ENCODE measurements around the gene ZFPL1. TPM values are rescaled to one million over a fixed set of nuclear protein-coding genes. Genes with fewer than 3 reads are reported as not detected.

The ZFPL1 gene
- 35.8 TPM for polyA plus RNA-seq
- long read RNA-seq, donor 1, transcript ZFPL1-201 (8 exons, 1,371 nt) = major isoform, 6 of 7 reads
- long read RNA-seq, donor 1, partial matches to known transcripts = 0 of 7 reads
- long read RNA-seq, donor 1, other reads (novel, unspliced or antisense) = 0 of 7 reads
- long read RNA-seq, donor 2, transcript ZFPL1-201 (8 exons, 1,371 nt) = major isoform, 14 of 22 reads
- long read RNA-seq, donor 2, partial matches to known transcripts = 6 of 22 reads
- long read RNA-seq, donor 2, other reads (novel, unspliced or antisense) = 0 of 22 reads
- long read RNA-seq, donor 3 = 0 reads
- long read RNA-seq, donor 4, partial matches to known transcripts = 0 of 2 reads
- long read RNA-seq, donor 4, other reads (novel, unspliced or antisense) = 0 of 2 reads
- long read RNA-seq, donor 5, transcript ZFPL1-201 (8 exons, 1,371 nt) = major isoform, 7 of 9 reads
- long read RNA-seq, donor 5, partial matches to known transcripts = 0 of 9 reads
- long read RNA-seq, donor 5, other reads (novel, unspliced or antisense) = 0 of 9 reads
- long read RNA-seq, donor 6, transcript ZFPL1-201 (8 exons, 1,371 nt) = major isoform, 6 of 17 reads
- long read RNA-seq, donor 6, partial matches to known transcripts = 10 of 17 reads
- long read RNA-seq, donor 6, other reads (novel, unspliced or antisense) = 0 of 17 reads
- long read RNA-seq, donor 7, partial matches to known transcripts = 0 of 4 reads
- long read RNA-seq, donor 7, other reads (novel, unspliced or antisense) = 0 of 4 reads
- long read RNA-seq, donor 8, transcript ZFPL1-201 (8 exons, 1,371 nt) = major isoform, 9 of 14 reads
- long read RNA-seq, donor 8, partial matches to known transcripts = 0 of 14 reads
- long read RNA-seq, donor 8, other reads (novel, unspliced or antisense) = 0 of 14 reads
- long read RNA-seq, donor 9, transcript ZFPL1-201 (8 exons, 1,371 nt) = major isoform, 5 of 14 reads
- long read RNA-seq, donor 9, partial matches to known transcripts = 5 of 14 reads
- long read RNA-seq, donor 9, other reads (novel, unspliced or antisense) = 0 of 14 reads
- long read RNA-seq, donor 10, transcript ZFPL1-201 (8 exons, 1,371 nt) = major isoform, 7 of 7 reads
- long read RNA-seq, donor 10, partial matches to known transcripts = 0 of 7 reads
- long read RNA-seq, donor 10, other reads (novel, unspliced or antisense) = 0 of 7 reads
- long read RNA-seq, donor 11, transcript ZFPL1-201 (8 exons, 1,371 nt) = major isoform, 7 of 10 reads
- long read RNA-seq, donor 11, partial matches to known transcripts = 0 of 10 reads
- long read RNA-seq, donor 11, other reads (novel, unspliced or antisense) = 0 of 10 reads

DNA sequence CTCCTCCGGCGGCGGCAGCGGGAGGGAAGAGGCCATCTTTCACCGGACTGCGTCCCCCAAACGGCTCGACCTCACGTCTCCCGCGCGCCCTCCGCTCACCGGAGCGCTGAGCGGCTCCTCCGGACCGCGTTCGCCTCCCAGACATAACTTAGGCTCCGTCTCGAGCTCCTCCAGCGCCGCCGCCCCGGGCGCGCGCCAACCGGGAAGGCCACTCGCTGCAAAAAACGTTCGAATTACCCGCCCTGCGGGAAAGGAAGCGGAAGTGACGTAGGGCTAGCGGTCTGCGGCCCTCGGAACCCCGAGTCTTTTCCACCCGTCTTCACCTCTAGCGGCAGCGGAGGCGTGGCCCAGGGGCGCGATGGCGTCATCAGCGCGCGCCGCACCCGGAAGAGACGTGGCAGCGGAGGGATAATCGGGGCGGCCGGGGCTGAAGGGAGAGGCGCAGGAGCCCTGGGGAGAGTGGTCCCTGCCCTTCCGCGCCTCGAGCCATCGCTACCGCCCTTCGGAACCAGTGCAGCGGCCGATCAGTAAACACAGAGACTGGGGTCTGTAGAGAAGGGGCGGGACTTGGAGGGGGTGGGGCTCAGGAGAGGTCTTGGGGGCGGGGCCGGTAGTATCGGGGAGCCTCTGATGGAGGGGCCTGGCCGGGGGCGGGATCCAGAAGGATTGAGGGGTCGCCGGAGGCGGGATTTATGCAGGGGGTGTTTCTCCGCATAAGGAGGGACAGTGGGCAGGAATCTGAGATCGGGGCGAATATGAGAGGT lies at the start of gene ZFPL1, which contains the start of gene CDCA5:
Gene ZFPL1, plus strand, starts transcription at position 389 of the 764 bp plus-strand sequence. CDS start 477 bp downstream, outside the sequence.
Gene CDCA5, minus strand, starts transcription at position 207 of the 764 bp plus-strand sequence. Its CDS starts 62 bp downstream, at position 145.
- peak within 1 kb of the TSS; percentile 86 for H3K4me3 ChIP-seq (ENCODE audit: low read length)
- no CpG with 5 or more reads among the region's 79 CpGs for WGBS (ENCODE audit: insufficient coverage, low lambda C conversion rate)
- peak within 1 kb of the TSS; percentile 94 for H3K27ac ChIP-seq (ENCODE audit: low read length)
- peaks cover 7% of the 10 kb centered on the region for H3K4me1 ChIP-seq (ENCODE audit: control insufficient read depth, insufficient read depth, low read length)
- H3K9me3 ChIP-seq (ENCODE audit: control insufficient read depth, low read depth, low read length) = no peaks in the 10 kb centered on the region
- DNase-seq = peak; percentile 96
- no peaks in the 10 kb centered on the region for H3K27me3 ChIP-seq (ENCODE audit: control insufficient read depth, insufficient read depth, low read length)
- H3K36me3 ChIP-seq (ENCODE audit: control insufficient read depth, insufficient read depth, low read length) = peaks cover 50% of the 10 kb centered on the region

DNA sequence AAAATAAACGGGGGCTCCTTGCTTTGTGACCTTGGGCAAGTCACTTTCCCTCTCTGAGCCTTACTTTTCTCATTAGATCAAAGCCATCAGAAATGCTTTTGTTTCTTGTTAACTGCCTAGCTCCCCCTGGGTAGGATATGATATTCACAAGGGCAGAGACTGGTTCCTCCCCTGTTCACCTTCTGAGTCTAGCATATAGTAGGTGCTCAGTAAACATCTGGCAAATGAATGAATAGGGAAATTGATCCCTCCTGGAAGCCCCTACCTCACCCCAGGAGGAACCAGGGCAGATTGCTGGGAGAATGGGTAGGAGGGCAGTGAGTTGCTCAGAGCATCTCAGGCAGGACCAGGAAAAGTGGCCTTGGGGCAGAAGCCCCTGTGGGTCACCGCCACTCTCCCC lies 49.6 kb upstream of the ZFPL1 start:
- H3K27me3 ChIP-seq (ENCODE audit: control insufficient read depth, insufficient read depth, low read length) = no peaks in the 10 kb centered on the region
- no CpG with 5 or more reads among the region's 2 CpGs for whole genome bisulfite sequencing (ENCODE audit: insufficient coverage, low lambda C conversion rate)
- H3K36me3 ChIP-seq (ENCODE audit: control insufficient read depth, insufficient read depth, low read length) = peaks cover 63% of the 10 kb centered on the region
- H3K27ac ChIP-seq (ENCODE audit: low read length) = no peak overlapping the region
- no peaks in the 10 kb centered on the region for H3K4me1 ChIP-seq (ENCODE audit: control insufficient read depth, insufficient read depth, low read length)
- H3K9me3 ChIP-seq (ENCODE audit: control insufficient read depth, low read depth, low read length) = no peaks in the 10 kb centered on the region
- DNase-seq = no peak
- no peak overlapping the region for H3K4me3 ChIP-seq (ENCODE audit: low read length)

DNA sequence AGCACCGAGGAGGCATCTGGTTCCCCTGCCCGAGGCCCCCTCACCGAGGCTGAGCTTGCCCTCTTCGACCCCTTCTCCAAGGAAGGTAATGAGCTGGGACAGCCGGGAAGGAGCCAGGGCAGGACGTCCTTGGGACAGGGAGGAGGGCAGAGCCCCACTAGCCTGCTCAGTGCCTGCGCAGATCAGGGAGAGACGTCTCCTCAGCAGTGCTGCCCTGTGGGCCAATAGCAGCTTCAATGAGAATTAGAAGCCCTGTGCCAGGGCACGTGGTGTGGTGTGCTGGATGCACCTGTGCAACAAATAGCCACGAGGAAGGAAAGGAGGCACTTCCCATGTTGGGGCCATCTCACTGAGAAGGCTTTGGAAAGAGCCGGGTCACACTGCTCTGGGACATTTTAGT lies 48.4 kb upstream of the ZFPL1 start:
- H3K4me3 ChIP-seq (ENCODE audit: low read length) = no peak overlapping the region
- H3K27ac ChIP-seq (ENCODE audit: low read length) = no peak overlapping the region
- peaks cover 67% of the 10 kb centered on the region for H3K36me3 ChIP-seq (ENCODE audit: control insufficient read depth, insufficient read depth, low read length)
- no peaks in the 10 kb centered on the region for H3K9me3 ChIP-seq (ENCODE audit: control insufficient read depth, low read depth, low read length)
- H3K27me3 ChIP-seq (ENCODE audit: control insufficient read depth, insufficient read depth, low read length) = no peaks in the 10 kb centered on the region
- no peak for DNase-seq
- no peaks in the 10 kb centered on the region for H3K4me1 ChIP-seq (ENCODE audit: control insufficient read depth, insufficient read depth, low read length)
- no CpG with 5 or more reads among the region's 11 CpGs for WGBS (ENCODE audit: insufficient coverage, low lambda C conversion rate)

DNA sequence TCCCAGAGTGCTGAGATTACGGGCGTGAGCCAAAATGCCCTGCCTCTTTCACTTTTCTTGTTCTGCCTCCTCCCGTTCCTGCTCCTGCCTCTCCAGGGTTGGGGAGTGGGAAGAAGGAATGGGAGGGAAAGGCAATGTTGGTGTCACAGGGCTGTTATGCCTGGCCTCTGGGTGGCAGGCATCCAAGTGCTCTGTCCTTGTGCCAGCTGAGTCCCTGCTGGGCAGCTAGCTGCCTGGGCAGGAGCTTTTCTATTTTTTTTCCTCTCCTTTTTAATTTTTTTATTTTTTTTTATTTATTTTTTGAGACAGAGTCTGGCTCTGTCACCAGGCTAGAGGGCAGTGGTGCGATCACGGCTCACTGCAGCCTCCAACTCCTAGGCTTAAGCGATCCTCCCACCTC lies 47.1 kb upstream of the ZFPL1 start:
- Histone ChIP-seq H3K4me3 (ENCODE audit: low read length) (no peak overlapping the region), H3K27me3 (ENCODE audit: control insufficient read depth, insufficient read depth, low read length) (no peaks in the 10 kb centered on the region), H3K36me3 (ENCODE audit: control insufficient read depth, insufficient read depth, low read length) (peaks cover 59% of the 10 kb centered on the region), H3K9me3 (ENCODE audit: control insufficient read depth, low read depth, low read length) (no peaks in the 10 kb centered on the region), H3K27ac (ENCODE audit: low read length) (no peak overlapping the region), H3K4me1 (ENCODE audit: control insufficient read depth, insufficient read depth, low read length) (peaks cover 3% of the 10 kb centered on the region)
- DNase-seq = no peak
- 100% methylated on average over 2 of the region's 6 CpGs for WGBS (ENCODE audit: insufficient coverage, low lambda C conversion rate)

DNA sequence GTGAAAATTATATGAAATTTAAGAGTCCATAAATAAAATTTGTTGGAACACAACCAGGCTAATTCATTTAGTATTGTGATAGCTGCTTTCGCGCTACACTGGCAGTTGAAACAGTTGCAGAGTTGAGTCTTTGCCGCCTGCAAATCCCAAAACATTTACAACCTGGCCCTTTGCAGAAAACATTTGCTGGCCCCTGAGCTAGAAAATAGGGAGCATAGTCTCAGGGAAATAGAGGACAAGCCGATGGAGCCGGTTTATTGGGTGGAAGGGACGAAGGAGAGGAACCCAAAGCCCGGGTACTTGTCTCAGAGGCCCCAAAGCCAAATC lies 43.5 kb upstream of the ZFPL1 start:
- H3K27ac ChIP-seq (ENCODE audit: low read length) = peak overlapping the region; percentile 95
- H3K4me1 ChIP-seq (ENCODE audit: control insufficient read depth, insufficient read depth, low read length) = peaks cover 13% of the 10 kb centered on the region
- peak overlapping the region; percentile 73 for H3K4me3 ChIP-seq (ENCODE audit: low read length)
- no peaks in the 10 kb centered on the region for H3K9me3 ChIP-seq (ENCODE audit: control insufficient read depth, low read depth, low read length)
- no peak for DNase-seq
- H3K27me3 ChIP-seq (ENCODE audit: control insufficient read depth, insufficient read depth, low read length) = no peaks in the 10 kb centered on the region
- H3K36me3 ChIP-seq (ENCODE audit: control insufficient read depth, insufficient read depth, low read length) = peaks cover 52% of the 10 kb centered on the region
- no CpG with 5 or more reads among the region's 7 CpGs for WGBS (ENCODE audit: insufficient coverage, low lambda C conversion rate)

DNA sequence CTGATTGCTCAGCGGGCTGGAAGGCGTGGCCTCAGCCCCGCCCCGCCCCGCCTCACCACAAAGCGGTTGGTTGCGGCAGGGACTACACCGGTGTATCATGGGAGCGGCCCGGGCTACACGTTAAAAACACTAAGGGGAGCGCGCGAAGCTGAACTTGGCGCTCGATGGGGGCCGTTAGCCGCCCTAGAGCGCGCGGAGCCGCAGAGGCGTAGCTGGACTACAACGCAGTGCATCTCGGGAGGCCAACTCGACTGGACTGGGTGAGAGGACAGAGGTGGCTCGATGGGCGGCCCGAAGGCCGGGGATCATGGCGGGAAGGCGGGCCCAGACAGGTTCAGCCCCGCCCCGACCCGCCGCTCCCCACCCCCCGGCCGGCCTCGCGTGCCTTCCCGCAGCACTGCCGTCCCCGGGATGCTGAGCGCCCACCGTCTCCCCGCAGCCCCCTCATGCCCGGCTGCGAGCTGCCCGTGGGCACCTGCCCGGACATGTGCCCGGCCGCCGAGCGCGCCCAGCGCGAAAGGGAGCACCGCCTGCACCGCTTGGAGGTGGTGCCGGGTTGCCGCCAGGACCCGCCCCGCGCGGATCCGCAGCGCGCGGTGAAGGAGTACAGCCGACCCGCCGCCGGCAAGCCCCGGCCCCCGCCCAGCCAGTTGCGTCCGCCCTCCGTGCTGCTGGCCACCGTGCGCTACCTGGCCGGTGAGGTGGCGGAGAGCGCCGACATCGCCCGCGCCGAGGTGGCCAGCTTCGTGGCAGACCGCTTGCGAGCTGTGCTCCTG lies 43.0 kb upstream of the ZFPL1 start, which contains the start of gene SAC3D1:
Gene SAC3D1, plus strand, starts transcription at position 364 of the 776 bp plus-strand sequence. Its CDS starts 83 bp downstream, at position 447.
- H3K36me3 ChIP-seq (ENCODE audit: control insufficient read depth, insufficient read depth, low read length) = peaks cover 51% of the 10 kb centered on the region

DNA sequence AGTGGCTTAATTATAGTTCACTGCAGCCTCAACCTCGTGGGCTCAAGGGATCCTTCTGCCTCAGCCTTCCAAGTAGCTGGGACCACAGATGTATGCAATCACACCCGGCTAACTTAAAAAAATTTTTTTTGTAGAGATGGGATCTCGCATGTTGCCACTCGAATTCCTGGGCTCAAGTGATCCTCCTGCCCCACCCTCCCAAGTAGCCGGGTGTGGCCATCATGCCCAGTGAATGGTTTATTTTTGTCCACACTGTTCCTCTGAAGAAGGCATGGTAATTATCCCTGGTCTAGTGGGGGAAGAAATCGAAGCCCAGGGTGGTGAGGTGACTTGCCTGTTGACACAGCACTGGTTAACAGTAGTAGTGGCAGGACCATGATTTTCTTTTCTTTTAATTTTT lies 41.1 kb upstream of the ZFPL1 start:
- Histone ChIP-seq H3K4me1 (ENCODE audit: control insufficient read depth, insufficient read depth, low read length) (peaks cover 14% of the 10 kb centered on the region), H3K27ac (ENCODE audit: low read length) (no peak overlapping the region), H3K27me3 (ENCODE audit: control insufficient read depth, insufficient read depth, low read length) (no peaks in the 10 kb centered on the region), H3K4me3 (ENCODE audit: low read length) (no peak overlapping the region), H3K9me3 (ENCODE audit: control insufficient read depth, low read depth, low read length) (no peaks in the 10 kb centered on the region), H3K36me3 (ENCODE audit: control insufficient read depth, insufficient read depth, low read length) (peaks cover 37% of the 10 kb centered on the region)
- DNase-seq = no peak
- WGBS (ENCODE audit: insufficient coverage, low lambda C conversion rate) = no CpG with 5 or more reads among the region's 6 CpGs

More for the DNA sequence above, 43.0 kb upstream of the ZFPL1 start, which contains the start of gene SAC3D1:
- DNase-seq = peak; percentile 90 to 96
- H3K27me3 ChIP-seq (ENCODE audit: control insufficient read depth, insufficient read depth, low read length) = no peaks in the 10 kb centered on the region
- no CpG with 5 or more reads among the region's 91 CpGs for WGBS (ENCODE audit: insufficient coverage, low lambda C conversion rate)
- peaks cover 13% of the 10 kb centered on the region for H3K4me1 ChIP-seq (ENCODE audit: control insufficient read depth, insufficient read depth, low read length)
- no peaks in the 10 kb centered on the region for H3K9me3 ChIP-seq (ENCODE audit: control insufficient read depth, low read depth, low read length)
- H3K4me3 ChIP-seq (ENCODE audit: low read length) = peak within 1 kb of the TSS; percentile 73
- peak within 1 kb of the TSS; percentile 95 for H3K27ac ChIP-seq (ENCODE audit: low read length)

DNA sequence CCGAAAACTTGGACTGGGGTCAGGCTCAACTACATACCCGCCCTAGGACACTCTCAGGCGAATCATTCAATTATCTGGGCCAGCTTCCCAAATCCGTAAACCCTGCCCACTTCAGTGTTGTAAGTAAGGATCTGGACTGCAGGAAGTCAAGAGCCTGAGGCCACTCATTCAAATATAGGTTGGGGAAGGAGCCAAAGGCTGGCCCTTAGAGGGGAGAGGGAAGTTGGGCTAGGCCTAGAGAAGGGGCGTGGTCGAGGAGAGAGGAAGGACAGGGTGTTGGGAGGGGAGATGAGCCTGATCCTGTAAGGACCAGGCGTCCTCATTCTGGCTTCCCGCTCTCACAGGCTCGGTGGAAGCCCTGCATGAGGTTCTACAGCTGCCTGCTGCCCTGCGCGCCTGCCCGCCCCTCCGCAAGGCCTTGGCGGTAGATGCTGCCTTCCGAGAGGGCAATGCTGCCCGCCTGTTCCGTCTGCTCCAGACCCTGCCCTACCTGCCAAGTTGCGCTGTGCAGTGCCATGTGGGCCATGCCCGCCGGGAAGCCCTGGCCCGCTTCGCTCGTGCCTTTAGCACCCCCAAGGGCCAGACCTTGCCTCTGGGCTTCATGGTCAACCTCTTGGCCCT lies 40.0 kb upstream of the ZFPL1 start:
- Histone ChIP-seq H3K4me1 (ENCODE audit: control insufficient read depth, insufficient read depth, low read length) (peaks cover 19% of the 10 kb centered on the region), H3K36me3 (ENCODE audit: control insufficient read depth, insufficient read depth, low read length) (peaks cover 28% of the 10 kb centered on the region), H3K27ac (ENCODE audit: low read length) (no peak overlapping the region), H3K4me3 (ENCODE audit: low read length) (no peak overlapping the region), H3K27me3 (ENCODE audit: control insufficient read depth, insufficient read depth, low read length) (peaks cover 4% of the 10 kb centered on the region), H3K9me3 (ENCODE audit: control insufficient read depth, low read depth, low read length) (no peaks in the 10 kb centered on the region)
- DNase-seq = no peak
- no CpG with 5 or more reads among the region's 23 CpGs for WGBS (ENCODE audit: insufficient coverage, low lambda C conversion rate)
